NOMO-1 treated with DMSO at 0.1 percent for 48 hours (cell line): ENCODE results near the gene SMG7.
A peak's percentile ranks its signal among the peaks of the same experiment; 100 is the strongest.

Experiments used
- DNase-seq: peaks from one replicate; lab custom pipeline; 2025; ENCODE audit not compliant: unreplicated experiment; lab: John Stamatoyannopoulos, UW

The SMG7 gene

DNA sequence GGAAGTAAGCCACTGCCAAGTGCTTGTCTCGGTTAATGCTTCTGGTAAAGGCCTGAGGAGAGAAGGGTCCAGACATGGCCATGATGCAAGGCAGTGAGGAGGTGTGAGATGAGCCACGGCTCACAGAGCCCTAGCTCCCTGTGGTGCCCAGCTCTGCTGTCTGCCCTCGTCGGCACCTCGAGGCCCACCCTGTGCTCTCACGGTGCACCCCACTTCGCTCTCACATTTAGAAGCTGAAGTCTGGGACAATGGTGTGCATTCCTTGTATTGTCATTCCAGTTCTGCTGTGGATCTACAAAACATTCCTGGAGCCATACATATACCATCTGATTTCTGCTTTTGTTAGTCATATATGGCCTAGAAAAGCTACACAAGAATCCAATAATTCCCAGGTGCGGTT, 114.6 kb downstream of the SMG7 start:
- DNase-seq, result no peak

DNA sequence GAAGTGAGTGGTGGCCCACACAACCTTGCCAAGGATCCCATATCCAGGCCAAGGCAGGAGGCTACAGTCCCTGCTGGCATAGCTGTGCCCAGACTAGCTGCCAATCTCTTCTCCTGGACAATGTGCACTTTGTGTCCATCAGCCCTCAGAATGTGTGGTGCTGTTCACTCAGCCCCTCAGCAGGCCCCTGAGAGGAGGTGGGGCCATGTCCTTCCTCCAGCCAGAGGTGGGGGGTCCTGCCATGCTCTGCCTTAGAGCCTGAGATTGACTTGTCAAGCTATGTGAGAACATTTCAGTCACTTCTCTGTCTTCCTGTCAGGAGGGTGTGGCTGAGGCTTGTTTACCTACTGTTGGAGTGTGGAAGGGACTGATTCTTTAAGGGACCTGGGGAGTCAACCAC, 116.5 kb downstream of the SMG7 start:
- no peak for DNase-seq

DNA sequence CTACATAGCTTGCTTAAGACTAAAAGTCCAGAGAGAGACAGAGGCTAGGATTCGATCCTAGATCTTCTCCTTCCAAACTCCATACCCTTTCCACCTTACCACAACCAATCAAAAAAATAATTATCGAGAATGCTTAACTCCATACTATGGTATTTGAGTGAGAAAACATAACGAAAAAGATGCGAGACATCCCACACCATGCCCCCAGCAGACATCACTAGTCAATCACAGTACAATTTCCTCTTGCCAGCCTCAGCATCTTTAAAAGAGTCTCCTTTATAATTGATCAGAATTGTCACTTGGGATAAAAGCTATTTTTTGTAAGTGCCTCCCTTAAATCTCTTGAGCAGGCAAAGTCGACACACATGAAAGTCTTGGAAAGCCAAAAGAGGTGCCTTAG, 117.1 kb downstream of the SMG7 start:
- DNase-seq, result no peak

DNA sequence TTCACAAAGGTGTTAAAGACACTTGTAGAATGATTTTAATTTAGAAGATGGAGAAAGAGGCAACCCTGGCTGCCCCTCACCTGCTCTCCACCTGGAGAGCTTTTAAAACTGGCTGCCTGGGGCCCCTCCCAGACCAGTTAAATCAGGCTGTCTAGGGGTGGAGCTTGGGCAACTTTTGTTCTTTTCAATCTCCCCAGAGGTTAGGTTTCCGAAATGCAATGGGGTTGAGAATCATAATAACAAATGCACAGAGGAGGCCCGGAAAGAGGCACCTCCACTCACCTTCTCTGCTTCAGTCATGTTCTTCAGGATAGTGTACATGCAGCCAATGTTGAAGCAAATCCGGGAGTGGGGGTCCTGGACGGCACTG, 117.6 kb downstream of the SMG7 start:
- peak; percentile 14 for DNase-seq

DNA sequence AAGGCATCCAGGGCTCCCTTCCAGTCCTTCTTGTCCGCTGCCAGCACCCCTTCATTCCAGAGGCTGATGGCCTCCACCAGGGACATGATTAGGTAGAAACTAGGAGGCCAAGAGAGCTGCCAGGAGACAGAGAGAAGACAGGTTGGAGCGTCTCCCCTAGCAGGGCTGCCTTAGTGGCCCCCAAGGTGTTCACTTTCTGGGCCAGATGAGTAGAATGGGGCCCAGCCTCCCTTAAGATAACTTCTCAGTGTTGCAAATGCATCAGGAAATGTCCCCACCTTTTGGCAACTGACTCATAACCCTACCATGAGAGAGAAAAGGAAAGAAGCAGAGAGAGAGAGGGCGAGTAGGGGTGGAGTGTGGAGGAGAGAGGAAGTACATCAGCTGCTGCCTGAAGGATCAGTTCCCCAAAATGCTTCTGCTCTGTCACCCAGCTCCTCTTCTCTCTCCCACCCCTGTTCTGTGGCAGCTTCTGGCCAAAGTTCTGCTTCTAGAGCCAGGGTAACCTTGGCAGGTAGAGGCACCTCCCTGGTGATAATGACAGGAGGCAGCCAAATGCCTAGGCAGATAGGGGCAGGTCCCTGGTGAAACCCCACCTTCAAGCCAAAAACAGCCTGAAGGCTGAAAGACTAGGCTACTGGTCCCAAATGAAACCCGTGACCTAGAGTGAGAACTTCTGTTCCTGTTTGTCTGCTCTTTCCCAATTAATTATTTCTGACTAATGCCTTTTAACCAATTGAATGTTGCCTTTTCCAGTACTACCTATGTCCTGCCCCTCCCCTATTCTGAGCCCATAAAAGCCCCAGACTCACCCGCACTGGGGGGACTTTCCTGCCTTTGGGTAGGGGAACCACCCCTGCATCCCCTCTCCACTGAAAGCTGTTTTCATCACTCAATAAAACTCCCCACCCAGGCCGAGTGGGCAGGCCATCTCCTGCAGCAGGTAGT, 118.2 kb downstream of the SMG7 start, which contains the start of gene NCF2:
Gene NCF2 (minus strand): TSS at position 216 of the 948 bp plus-strand sequence. CDS start 130 bp downstream, at position 86.
- peak; percentile 99 for DNase-seq

DNA sequence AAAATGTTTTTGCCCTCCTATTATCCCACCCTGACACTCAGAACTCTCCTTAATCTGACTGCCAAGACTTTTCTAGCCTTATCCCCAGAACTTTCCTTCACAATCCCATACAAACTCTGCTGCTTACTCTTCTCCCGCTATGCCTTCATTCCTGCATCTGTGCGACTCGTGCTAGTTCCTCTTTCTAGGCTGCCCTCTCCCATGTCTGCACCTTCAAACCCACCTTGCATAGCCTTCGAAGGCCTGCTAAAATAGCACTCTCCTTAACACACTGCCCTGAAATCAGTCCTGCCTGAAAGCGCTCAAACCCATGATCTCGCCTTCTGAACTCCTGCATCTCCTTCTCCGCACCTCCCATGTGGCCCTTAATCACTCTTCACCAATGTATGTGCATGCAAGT, 120.4 kb downstream of the SMG7 start:
- DNase-seq, result no peak

DNA sequence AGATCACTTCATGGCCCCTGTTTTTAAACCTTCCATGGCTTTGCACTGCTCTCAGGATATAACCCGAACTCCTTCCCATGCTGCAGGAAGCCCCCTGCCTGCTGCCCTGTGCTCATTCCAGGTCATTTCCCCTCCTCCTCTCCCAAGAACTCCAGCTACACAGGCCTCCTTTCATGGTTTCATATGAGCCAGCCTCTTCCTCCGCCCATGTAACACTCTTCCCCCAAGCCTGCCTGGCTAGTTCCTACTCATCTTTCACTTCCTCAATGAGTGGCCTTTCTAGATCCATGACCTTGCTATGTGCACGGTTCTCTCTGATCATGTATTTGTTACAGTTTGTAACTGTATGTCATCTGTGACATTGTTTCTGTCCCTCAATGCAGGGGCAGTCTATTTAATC, 121.1 kb downstream of the SMG7 start:
- peak; percentile 90 for DNase-seq

DNA sequence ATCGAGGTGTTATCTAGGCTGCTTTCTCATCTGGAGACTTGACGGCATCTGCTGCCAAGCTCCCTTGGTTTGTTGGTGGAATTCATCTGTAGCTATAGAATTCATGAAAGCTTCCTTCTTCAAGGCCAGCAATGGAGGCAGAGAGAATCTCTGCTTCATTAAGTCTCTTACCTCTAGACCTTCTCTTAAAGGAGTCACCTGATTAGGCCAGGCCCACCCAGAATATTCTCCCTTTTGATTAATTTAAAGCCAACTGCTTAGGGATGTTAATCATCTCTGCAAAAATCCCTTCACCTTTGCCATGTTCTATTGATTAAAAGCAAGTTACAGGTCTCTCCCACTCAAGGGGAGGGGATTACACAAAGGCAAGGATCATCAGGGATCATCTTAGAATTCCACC, 123.2 kb downstream of the SMG7 start:
- no peak for DNase-seq

DNA sequence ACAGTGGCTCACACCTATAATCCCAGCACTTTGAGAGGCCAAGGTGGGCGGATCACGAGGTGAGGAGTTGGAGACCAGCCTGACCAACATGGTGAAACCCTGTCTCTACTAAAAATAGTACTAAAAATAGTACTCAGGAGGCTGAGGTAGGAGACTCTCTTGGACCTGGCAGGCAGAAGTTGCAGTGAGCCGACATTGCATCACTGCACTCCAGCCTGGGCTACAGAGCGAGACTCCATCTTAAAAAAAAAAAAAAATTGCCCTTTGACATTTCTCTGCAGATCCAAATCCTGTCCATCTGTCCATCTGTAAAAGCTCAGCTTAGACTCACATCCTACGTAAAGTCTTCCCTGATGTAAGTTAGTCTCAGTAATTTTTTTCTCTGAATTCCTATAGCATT, 124.2 kb downstream of the SMG7 start:
- no peak for DNase-seq

DNA sequence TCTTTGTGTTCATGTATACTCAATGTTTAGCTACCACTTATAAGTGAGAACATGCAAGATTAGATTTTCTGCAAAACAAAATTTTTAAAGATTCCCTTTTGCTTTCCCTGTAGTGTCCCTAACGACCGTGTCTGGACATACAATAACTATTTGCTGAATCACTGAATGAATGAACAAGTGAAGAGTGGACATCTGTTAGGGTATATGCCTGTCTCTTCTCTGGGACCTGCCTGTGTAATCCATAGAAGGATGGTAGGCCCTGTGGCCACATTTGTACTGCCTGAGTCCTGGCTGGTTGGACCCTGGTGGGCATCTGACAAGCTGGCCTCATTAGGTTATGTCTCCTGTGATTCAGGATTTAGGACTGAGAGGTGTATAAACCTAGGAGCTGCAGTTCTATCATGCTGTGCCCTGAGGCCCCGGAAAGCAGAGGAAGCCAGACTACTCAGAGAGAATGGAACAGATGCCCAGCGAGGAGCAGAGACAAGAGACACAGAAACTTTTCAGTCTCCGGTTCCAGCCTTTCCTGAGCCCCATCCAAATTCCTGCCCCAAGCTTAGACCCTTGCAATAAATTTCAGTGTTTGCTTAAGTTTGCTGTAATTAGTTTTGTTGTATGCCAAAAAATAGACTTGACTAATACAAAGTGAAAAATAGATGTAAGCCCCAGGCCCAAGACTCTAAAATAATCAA, 125.5 kb downstream of the SMG7 start:
- no peak for DNase-seq

DNA sequence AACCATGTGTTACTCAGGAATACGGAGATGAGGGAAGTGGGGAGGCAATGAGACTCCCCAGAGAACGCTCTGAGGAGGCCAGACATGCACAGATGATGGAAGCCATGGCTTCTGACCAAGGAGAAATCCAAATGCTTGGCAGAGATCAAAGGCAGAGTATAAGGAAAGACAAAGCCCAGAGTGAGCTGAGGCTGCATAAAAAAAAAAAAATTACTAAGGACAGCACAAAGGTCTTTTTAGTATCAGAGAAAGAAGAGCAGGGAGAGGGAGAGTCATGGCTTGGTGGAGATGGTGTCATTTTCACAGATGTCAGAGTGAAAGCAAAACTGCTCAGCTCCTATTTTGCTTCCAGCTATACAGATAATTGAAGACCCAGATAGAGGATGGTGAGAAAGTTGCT, 126.1 kb downstream of the SMG7 start:
- DNase-seq, result no peak

DNA sequence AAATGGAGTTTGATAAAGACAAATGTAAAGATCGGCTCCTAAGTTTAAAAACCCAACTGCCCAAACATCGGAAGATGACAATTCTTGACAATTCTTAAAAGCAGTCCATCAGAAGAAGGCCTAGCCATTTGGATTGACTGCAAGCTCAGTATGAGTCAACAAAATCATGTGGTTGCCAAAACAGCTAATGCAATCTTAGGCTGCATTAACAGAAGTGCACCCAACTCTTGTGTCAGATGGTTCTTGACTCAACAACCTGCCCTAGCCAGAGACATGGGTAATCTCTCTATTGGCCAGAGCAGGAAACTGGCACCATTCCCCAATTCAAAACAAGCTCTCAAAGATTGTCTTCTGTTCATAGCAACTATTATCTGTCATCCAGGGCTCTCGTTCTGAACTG, 127.8 kb downstream of the SMG7 start:
- DNase-seq, result peak; percentile 58

DNA sequence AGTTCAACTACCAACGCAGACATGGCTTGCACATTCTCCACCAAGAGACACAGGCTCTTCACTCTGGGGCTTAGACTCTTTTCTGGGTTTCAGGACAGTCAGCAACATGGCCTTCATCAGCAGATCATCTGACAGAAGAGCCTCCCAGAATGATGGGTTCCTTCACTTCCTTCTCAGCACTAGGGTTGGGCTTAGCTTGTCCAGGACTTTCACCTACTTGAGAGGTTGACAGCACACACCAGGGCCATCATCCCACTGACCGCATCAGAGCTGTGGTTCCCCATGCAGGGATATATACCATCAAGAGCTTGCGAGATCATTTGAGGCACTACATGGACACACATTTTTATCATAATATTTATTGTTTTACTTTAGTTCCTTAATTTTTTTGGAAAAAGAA, 128.3 kb downstream of the SMG7 start:
- DNase-seq, result no peak

DNA sequence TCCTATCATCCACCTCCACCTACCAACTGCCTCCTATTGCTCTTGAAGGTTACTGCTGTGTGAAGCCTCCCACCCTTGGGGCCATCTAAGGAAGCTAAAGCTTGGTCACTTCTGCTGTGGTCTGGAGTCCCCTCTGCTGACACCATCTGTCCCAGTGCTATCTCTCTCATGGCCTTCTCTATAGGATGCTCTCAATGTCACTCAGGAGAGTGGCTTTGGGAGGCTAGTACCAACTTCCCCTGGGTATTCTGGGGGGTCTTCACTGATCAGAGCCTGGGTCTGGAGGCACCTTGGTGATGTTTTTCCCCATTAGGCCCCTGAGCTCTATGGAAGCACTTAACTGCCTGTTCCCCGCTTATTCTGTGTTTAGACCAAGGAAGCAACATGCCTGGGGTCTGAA, 130.2 kb downstream of the SMG7 start:
- DNase-seq, result no peak
